Gastrocnemius medialis (tissue), 4 donors: ENCODE data around the gene MAPK1. TPM values are rescaled to one million over a fixed set of nuclear protein-coding genes. Genes with fewer than 3 reads are reported as not detected.

Source experiments
- ATAC-seq, 2 donors: fragments of 150-250 bp; one replicate each; pipeline ENCODE4 v1.9.1; 2016
- DNase-seq, 2 donors: peaks; one replicate each; pipeline ENCODE4 v3.0.0-alpha.2; 2019
- H3K27ac ChIP-seq, 4 donors: fragments of 200-600 bp; sonication (generic); 1 replicate in 1 of 4; 2 replicates in 3 of 4; pipeline ENCODE4 v1.5.1; 2016 to 2018; ENCODE audit warnings: mild to moderate bottlenecking in 2 of 4, moderate library complexity in 1 of 4
- H3K27me3 ChIP-seq, 3 donors: fragments of 200-600 bp; sonication (generic) in 2 of 3; 1 replicate in 1 of 3; 2 replicates in 2 of 3; pipeline versions ENCODE4 v1.5.1 to v1.6.0; 2016 to 2019; ENCODE audit warnings: mild to moderate bottlenecking in 1 of 3, moderate library complexity in 1 of 3
- H3K36me3 ChIP-seq, 2 donors: fragments of 200-600 bp; sonication (generic) in 1 of 2; one replicate each; pipeline ENCODE4 v1.5.1; 2017 to 2018
- H3K4me1 ChIP-seq, 2 donors: fragments of 200-600 bp; sonication (generic) in 1 of 2; one replicate each; pipeline ENCODE4 v1.5.1; 2016 to 2017; ENCODE audit warnings: mild to moderate bottlenecking in 2 of 2
- H3K4me3 ChIP-seq, 4 donors: fragments of 200-600 bp; sonication (generic) in 3 of 4; 1 replicate in 1 of 4; 2 replicates in 3 of 4; pipeline ENCODE4 v1.5.1; 2016 to 2019; ENCODE audit warnings: mild to moderate bottlenecking in 2 of 4
- H3K9me3 ChIP-seq, 3 donors: fragments of 200-600 bp; sonication (generic) in 2 of 3; 1 replicate in 1 of 3; 2 replicates in 2 of 3; pipeline ENCODE4 v1.5.1; 2016 to 2019
- POLR2A ChIP-seq, 2 donors: fragments of 450-650 bp; IDR thresholded peaks; one replicate each; pipeline ENCODE4 v1.6.1; 2017; ENCODE audit warnings: antibody characterized with exemption in 2 of 2, mild to moderate bottlenecking in 2 of 2, moderate library complexity in 2 of 2
- in situ Hi-C, 4 donors: fragments of 200-750 bp; cut with MboI; loops; one replicate each; pipeline versions ENCODE4 v1.15.0 to v1.8.0; 2017; ENCODE audit warnings: low sequenced_read_pairs in 4 of 4
- intact Hi-C: fragments of 100-400 bp; cut with DNase I; formaldehyde crosslinking; loops from one replicate; pipeline ENCODE4 v1.15.1; 2023; ENCODE audit warnings: low total_unique reads
- total RNA-seq, 4 donors: library from RNA; depleted of rRNA; stranded (reverse); fragments of >200 nt; gene quantifications; one replicate each; pipeline versions ENCODE4 v1.1.0 to v1.2.3, GENCODE V29; 2016
- TF ChIP-seq, protein P1 (sequence below), 5 experiments: fragments of 450-650 bp in 3 of 5; fragments of 200-600 bp in 2 of 5; sonication (generic) in 2 of 5; IDR thresholded peaks in 4 of 5; conservative IDR thresholded peaks in 1 of 5; 1 replicate in 4 of 5; 2 replicates in 1 of 5; pipeline ENCODE4 v1.5.1; 2016 to 2019; ENCODE audit warnings: antibody characterized with exemption in 5 of 5, mild to moderate bottlenecking in 3 of 5, moderate library complexity in 3 of 5

The MAPK1 gene
- total RNA-seq, 4 donors from 2014 or later, result 39.8 to 79.5 (median 57.2) TPM

DNA sequence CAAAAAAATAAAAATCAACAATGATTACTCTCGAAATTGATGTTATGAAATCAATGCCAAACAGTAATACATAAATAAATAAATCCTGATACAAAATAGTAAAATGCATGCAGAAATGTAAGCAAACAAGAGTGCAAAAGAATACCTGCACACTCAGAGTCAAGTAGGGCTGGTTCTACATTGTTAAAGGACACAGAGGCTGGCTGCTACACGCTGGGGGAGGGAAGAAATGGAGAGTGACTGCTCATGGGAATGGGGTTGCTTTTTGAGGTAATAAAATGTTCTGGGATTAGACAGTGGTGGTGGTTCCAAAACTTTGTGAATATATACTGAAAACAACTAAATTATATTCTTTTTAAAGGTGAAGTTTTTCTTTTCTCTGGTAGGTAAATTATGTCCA lies 32.1 kb downstream of the MAPK1 start:
- Histone ChIP-seq H3K9me3 (no peaks in the 10 kb centered on the region), H3K27me3 (no peaks in the 10 kb centered on the region), H3K27ac (peak overlapping the region in 2 of 4 donors; percentile 84 to 87), H3K36me3 (no peaks in the 10 kb centered on the region), H3K4me1 (peaks cover 56 to 64% of the 10 kb centered on the region in 2 donors), H3K4me3 (no peak overlapping the region)
- DNase-seq, result no peak
- no peak for ATAC-seq
- intact Hi-C loops (loop anchor here (5.0 kb wide), 1 partner anchor 123 kb away; no protein-coding TSS in a partner anchor), in situ Hi-C loops (loop anchor here in 1 of 4 donors (25.0 kb wide), 1 partner anchor 98 kb away; the partner anchor contains the start of gene YPEL1)
- TF ChIP-seq, protein P1, sequence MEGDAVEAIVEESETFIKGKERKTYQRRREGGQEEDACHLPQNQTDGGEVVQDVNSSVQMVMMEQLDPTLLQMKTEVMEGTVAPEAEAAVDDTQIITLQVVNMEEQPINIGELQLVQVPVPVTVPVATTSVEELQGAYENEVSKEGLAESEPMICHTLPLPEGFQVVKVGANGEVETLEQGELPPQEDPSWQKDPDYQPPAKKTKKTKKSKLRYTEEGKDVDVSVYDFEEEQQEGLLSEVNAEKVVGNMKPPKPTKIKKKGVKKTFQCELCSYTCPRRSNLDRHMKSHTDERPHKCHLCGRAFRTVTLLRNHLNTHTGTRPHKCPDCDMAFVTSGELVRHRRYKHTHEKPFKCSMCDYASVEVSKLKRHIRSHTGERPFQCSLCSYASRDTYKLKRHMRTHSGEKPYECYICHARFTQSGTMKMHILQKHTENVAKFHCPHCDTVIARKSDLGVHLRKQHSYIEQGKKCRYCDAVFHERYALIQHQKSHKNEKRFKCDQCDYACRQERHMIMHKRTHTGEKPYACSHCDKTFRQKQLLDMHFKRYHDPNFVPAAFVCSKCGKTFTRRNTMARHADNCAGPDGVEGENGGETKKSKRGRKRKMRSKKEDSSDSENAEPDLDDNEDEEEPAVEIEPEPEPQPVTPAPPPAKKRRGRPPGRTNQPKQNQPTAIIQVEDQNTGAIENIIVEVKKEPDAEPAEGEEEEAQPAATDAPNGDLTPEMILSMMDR (IDR thresholded peaks at IDR 0.05 in 4 of 5, conservative IDR thresholded peaks at IDR 0.05 in 1 of 5), result no peak
- no peak for TF ChIP-seq POLR2A (IDR thresholded peaks at IDR 0.05)

DNA sequence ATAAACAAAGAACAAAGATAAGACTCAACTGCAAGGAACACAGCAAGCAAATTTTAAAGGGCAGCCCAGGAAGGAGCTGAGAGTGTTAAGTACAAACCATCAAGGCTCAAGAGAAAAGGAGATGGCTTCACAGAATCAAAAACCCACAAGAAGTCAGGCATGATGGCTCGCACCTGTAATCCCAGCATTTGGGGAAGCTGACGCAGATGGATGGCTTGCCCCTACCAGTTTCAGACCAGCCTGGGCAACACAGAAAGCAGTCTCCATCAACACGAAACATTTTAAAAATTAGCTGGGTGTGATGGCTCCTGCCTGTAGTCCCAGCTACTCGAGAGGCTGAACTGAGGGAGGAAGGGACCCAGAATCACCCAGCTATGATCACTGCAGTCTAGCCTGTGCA lies 32.6 kb downstream of the MAPK1 start:
- DNase-seq, result no peak
- no peak overlapping the region for H3K4me3 ChIP-seq
- TF ChIP-seq, protein P1 (IDR thresholded peaks at IDR 0.05 in 4 of 5, conservative IDR thresholded peaks at IDR 0.05 in 1 of 5), result no peak
- no peak for TF ChIP-seq POLR2A (IDR thresholded peaks at IDR 0.05)
- ATAC-seq, result no peak
- peak overlapping the region in 2 of 4 donors; percentile 84 to 87 for H3K27ac ChIP-seq
- no peaks in the 10 kb centered on the region for H3K27me3 ChIP-seq
- no peaks in the 10 kb centered on the region for H3K9me3 ChIP-seq
- peaks cover 61 to 69% of the 10 kb centered on the region in 2 donors for H3K4me1 ChIP-seq
- no peaks in the 10 kb centered on the region for H3K36me3 ChIP-seq
- intact Hi-C loops, result loop anchor here (5.0 kb wide), 1 partner anchor 123 kb away; no protein-coding TSS in a partner anchor
- in situ Hi-C loops, result loop anchor here in 1 of 4 donors (25.0 kb wide), 1 partner anchor 98 kb away; the partner anchor contains the start of gene YPEL1

GRCh38 chr22:21832291-21833290 lies 34.9 kb downstream of the MAPK1 start:
- no peak overlapping the region for H3K4me3 ChIP-seq
- no peaks in the 10 kb centered on the region for H3K9me3 ChIP-seq
- in situ Hi-C loops (loop anchor here in 1 of 4 donors (25.0 kb wide), 1 partner anchor 95 kb away; the partner anchor contains the start of gene YPEL1), intact Hi-C loops (no loop called here)
- ATAC-seq (peak; percentile 45 to 84), DNase-seq (peak in 1 of 2 donors; percentile 63)
- H3K27ac ChIP-seq, result peak overlapping the region; percentile 43 to 84 (median 60)
- H3K4me1 ChIP-seq, result peaks cover 68% of the 10 kb centered on the region in 2 donors
- no peak for TF ChIP-seq POLR2A (IDR thresholded peaks at IDR 0.05)
- TF ChIP-seq, protein P1 (IDR thresholded peaks at IDR 0.05 in 4 of 5, conservative IDR thresholded peaks at IDR 0.05 in 1 of 5), result no peak
- no peaks in the 10 kb centered on the region for H3K36me3 ChIP-seq
- no peaks in the 10 kb centered on the region for H3K27me3 ChIP-seq

GRCh38 chr22:21829523-21829922 lies 37.9 kb downstream of the MAPK1 start:
- TF ChIP-seq, protein P1 (IDR thresholded peaks at IDR 0.05 in 4 of 5, conservative IDR thresholded peaks at IDR 0.05 in 1 of 5), result no peak
- no peak for TF ChIP-seq POLR2A (IDR thresholded peaks at IDR 0.05)
- Histone ChIP-seq H3K9me3 (no peaks in the 10 kb centered on the region), H3K4me1 (peaks cover 57 to 59% of the 10 kb centered on the region in 2 donors), H3K27ac (peak overlapping the region in 2 of 4 donors; percentile 11 to 84), H3K27me3 (no peaks in the 10 kb centered on the region), H3K4me3 (no peak overlapping the region), H3K36me3 (no peaks in the 10 kb centered on the region)
- no peak for DNase-seq
- intact Hi-C loops (no loop called here), in situ Hi-C loops (loop anchor here in 1 of 4 donors (25.0 kb wide), 1 partner anchor 92 kb away; the partner anchor contains the start of gene YPEL1)
- ATAC-seq, result no peak
